WERI-Rb-1 (cell line): ENCODE results near the gene DMRTC2.
A peak's percentile ranks its signal among the peaks of the same experiment; 100 is the strongest.

Experiments used
- DNase-seq: peaks from one replicate; pipeline ENCODE4 v3.0.0-alpha.2; 2020
- H3K27ac ChIP-seq: fragments of 250-450 bp; sonication (Bioruptor Pico); 2 replicates; pipeline ENCODE4 v1.5.1; 2020; ENCODE audit warnings: mild to moderate bottlenecking, moderate library complexity
- H3K27me3 ChIP-seq: fragments of 250-450 bp; sonication (Bioruptor Pico); 2 replicates; pipeline ENCODE4 v1.5.1; 2021; ENCODE audit warnings: mild to moderate bottlenecking, low read depth, moderate library complexity; ENCODE audit not compliant: insufficient read depth, severe bottlenecking
- H3K36me3 ChIP-seq: fragments of 250-450 bp; sonication (Bioruptor Pico); 2 replicates; pipeline ENCODE4 v1.5.1; 2020; ENCODE audit warnings: mild to moderate bottlenecking, moderate library complexity
- H3K4me3 ChIP-seq: 2 replicates; pipeline ENCODE4 v1.5.1; 2011; ENCODE audit warnings: low read depth, mild to moderate bottlenecking, control low read depth, low read length
- H3K9me3 ChIP-seq: fragments of 250-450 bp; sonication (Bioruptor Pico); 2 replicates; pipeline ENCODE4 v1.5.1; 2021; ENCODE audit warnings: mild to moderate bottlenecking, moderate library complexity; ENCODE audit not compliant: severe bottlenecking
- CTCF ChIP-seq: IDR thresholded peaks from 2 replicates; pipeline ENCODE4 v1.5.1; 2011; ENCODE audit warnings: low read depth, mild to moderate bottlenecking, control low read depth, inconsistent platforms, low read length

The DMRTC2 gene

GRCh38 chr19:41837981-41838708 lies 6.7 kb upstream of the DMRTC2 start:
- peak; percentile 60 for DNase-seq
- Histone ChIP-seq H3K27me3 (no peaks in the 10 kb centered on the region), H3K36me3 (no peaks in the 10 kb centered on the region), H3K27ac (no peak overlapping the region), H3K4me3 (0 out of 2 replicates have a peak overlapping the region, but pooled peaks have one; percentile 8), H3K9me3 (no peaks in the 10 kb centered on the region)
- no peak for TF ChIP-seq CTCF

GRCh38 chr19:41839211-41839610 lies 5.6 kb upstream of the DMRTC2 start:
- Histone ChIP-seq H3K27me3 (no peaks in the 10 kb centered on the region), H3K36me3 (no peaks in the 10 kb centered on the region), H3K9me3 (no peaks in the 10 kb centered on the region), H3K4me3 (no peak overlapping the region), H3K27ac (no peak overlapping the region)
- DNase-seq: no peak
- TF ChIP-seq CTCF: no peak

- Histone ChIP-seq H3K9me3 (no peaks in the 10 kb centered on the region), H3K27ac (no peak overlapping the region), H3K27me3 (no peaks in the 10 kb centered on the region), H3K4me3 (no peak overlapping the region), H3K36me3 (no peaks in the 10 kb centered on the region)
- no peak for DNase-seq
- no peak for TF ChIP-seq CTCF
Observed at GRCh38 chr19:41843371-41843770, 1.5 kb upstream of the DMRTC2 start.

- H3K27me3 ChIP-seq: no peaks in the 10 kb centered on the region
- no peaks in the 10 kb centered on the region for H3K36me3 ChIP-seq
- no peak within 1 kb of the TSS for H3K4me3 ChIP-seq
- H3K9me3 ChIP-seq: no peaks in the 10 kb centered on the region
- no peak for TF ChIP-seq CTCF
- no peak within 1 kb of the TSS for H3K27ac ChIP-seq
- DNase-seq: no peak
Observed at GRCh38 chr19:41844601-41845000, 241 bp upstream of the DMRTC2 start, which contains the start of gene LYPD4. TSS of gene LYPD4 (minus strand) at chr19:41844683. CDS start at chr19:41839285, 5,398 bp downstream.

- no peak for TF ChIP-seq CTCF
Observed at GRCh38 chr19:41845051-41845590, 279 bp downstream of the DMRTC2 start.

More at GRCh38 chr19:41845051-41845590, 279 bp downstream of the DMRTC2 start:
- Histone ChIP-seq H3K27me3 (no peaks in the 10 kb centered on the region), H3K36me3 (no peaks in the 10 kb centered on the region), H3K27ac (no peak overlapping the region), H3K4me3 (no peak overlapping the region), H3K9me3 (no peaks in the 10 kb centered on the region)
- DNase-seq: no peak
